Mucosa of stomach (tissue), 1 donor: ENCODE measurements around the gene NDUFA3.

ENCODE experiments used
- H3K27me3 ChIP-seq: one replicate; pipeline ENCODE4 v1.7.0; 2013; ENCODE audit warnings: mild to moderate bottlenecking, low read length; ENCODE audit not compliant: control insufficient read depth, insufficient read depth
- H3K36me3 ChIP-seq: one replicate; pipeline ENCODE4 v1.7.0; 2013; ENCODE audit warnings: low read length; ENCODE audit not compliant: control insufficient read depth, insufficient read depth
- H3K4me1 ChIP-seq: one replicate; pipeline ENCODE4 v1.7.0; 2013; ENCODE audit warnings: mild to moderate bottlenecking, low read length; ENCODE audit not compliant: control insufficient read depth, insufficient read depth
- H3K4me3 ChIP-seq: one replicate; pipeline ENCODE4 v1.7.0; 2013; ENCODE audit warnings: low read length
- H3K9ac ChIP-seq: one replicate; pipeline ENCODE4 v1.7.0; 2013; ENCODE audit warnings: mild to moderate bottlenecking, low read length, moderate library complexity
- H3K9me3 ChIP-seq: one replicate; pipeline ENCODE4 v1.7.0; 2013; ENCODE audit warnings: mild to moderate bottlenecking, low read length, moderate library complexity; ENCODE audit not compliant: control insufficient read depth
- donor health status: Pancreatic carcinoma.

Gene NDUFA3

DNA sequence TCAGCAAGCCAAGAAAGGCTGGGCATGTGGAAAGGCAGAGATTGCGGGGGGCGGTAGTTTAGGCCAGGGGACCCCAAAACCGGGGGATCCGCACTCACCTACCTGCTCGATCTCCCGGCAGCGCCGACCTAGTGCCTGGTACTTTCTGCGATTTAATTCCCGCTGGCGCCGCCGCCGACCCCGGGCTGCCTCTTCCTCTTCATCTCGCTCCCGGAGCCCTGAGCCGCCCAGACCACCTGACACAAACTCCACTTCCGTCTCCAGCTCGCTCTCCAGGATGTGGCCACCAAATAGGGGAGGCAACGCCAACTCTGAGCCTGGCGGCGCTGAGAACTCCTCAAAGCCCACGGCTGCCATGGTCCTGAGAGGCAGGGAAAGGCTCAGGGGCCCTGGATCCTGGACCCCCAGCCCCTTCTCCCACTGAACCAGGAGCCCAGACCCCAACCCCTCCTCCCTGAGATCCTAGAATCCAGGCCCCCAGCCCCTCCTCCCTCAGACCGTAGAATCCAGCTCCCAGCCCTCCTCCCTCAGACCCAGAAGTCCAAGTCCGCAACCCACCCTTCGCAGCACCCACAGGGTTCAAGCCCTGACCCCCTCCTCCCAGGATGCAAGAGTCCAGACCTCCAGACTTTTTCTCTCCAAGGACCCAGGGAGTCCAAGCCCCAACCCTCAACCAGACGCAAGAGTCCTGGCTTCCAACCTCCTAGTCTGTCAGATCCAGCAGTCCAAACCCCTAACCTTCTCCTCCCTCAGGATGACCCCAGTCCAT, 11.9 kb downstream of the NDUFA3 start:
- Histone ChIP-seq H3K27me3 (no peaks in the 10 kb centered on the region), H3K9me3 (no peaks in the 10 kb centered on the region), H3K36me3 (no peaks in the 10 kb centered on the region), H3K4me1 (peaks cover 9% of the 10 kb centered on the region), H3K9ac (peak overlapping the region; percentile 94), H3K4me3 (peak overlapping the region; percentile 100)

DNA sequence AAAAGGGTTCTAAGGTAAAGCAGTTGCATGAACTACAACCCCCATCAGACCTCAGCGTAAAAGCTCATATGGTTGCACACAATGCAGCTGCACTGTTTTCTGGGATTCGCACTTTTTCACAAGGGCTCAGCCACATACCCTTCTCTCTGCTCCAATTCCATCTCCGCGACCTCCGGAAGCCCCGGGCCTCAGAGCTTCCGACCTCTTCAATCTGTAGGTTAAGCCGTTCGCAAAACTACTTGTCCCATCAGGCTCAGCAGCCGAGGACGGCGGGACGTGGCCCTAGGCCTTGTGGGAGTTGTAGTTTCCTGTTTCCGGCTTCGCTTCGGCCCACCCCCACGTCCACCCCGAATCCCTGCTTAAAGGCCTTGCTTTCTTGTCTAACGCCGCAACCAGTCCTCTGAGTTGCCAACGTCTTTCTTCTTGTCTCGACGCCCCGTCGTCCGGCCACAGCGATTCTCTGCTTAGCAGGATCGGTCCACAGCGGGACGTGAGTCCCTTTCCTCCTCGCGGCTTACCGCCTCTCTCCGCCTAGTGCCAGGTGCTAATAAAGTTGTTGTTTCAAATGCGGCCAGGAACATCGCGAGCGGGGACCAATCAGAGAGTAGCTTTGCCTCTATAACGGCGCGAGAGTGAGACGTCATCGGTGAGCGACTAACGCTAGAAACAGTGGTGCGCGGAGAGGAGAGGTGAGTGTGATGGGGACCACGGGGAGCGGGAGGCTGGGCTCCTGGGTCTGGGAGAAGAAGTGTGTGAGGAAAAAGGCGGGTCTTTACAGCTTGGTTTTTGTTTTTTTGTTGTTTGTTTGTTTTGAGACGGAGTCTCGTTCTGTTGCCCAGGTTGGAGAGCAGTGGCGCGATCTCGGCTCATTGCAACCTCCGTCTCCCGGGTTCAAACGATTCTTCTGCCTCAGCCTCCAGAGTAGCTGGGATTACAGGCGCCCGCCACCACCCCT, 12.7 kb downstream of the NDUFA3 start, which contains the start of the genes PRPF31 and TFPT:
PRPF31 (plus strand) TSS at position 646 of the 955 bp plus-strand sequence. CDS start 2,525 bp downstream, outside the sequence.
TFPT (minus strand) TSS at position 549 of the 955 bp plus-strand sequence; CDS start at position 161, 388 bp downstream.
- Histone ChIP-seq H3K4me1 (peaks cover 9% of the 10 kb centered on the region), H3K4me3 (peak within 1 kb of the TSS; percentile 100), H3K9ac (peak within 1 kb of the TSS; percentile 94), H3K27me3 (no peaks in the 10 kb centered on the region), H3K9me3 (no peaks in the 10 kb centered on the region), H3K36me3 (no peaks in the 10 kb centered on the region)

GRCh38 chr19:54121259-54121658, 18.6 kb downstream of the NDUFA3 start:
- Histone ChIP-seq H3K4me1 (no peaks in the 10 kb centered on the region), H3K36me3 (no peaks in the 10 kb centered on the region), H3K4me3 (no peak overlapping the region), H3K27me3 (no peaks in the 10 kb centered on the region), H3K9ac (no peak overlapping the region), H3K9me3 (no peaks in the 10 kb centered on the region)

DNA sequence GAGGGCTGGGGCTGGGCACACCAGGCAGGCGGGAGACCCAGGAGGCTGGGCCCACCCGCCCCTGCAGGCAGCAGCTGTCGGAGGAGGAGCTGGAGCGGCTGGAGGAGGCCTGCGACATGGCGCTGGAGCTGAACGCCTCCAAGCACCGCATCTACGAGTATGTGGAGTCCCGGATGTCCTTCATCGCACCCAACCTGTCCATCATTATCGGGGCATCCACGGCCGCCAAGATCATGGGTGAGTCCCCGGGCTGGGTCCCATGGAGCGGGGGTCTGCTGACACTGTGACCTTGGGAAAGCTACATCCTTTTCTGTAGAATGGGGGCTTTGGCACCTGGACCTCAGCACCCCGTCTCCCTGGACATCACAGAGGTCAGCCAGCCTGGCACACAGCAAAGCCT, 21.0 kb downstream of the NDUFA3 start:
- no peaks in the 10 kb centered on the region for H3K4me1 ChIP-seq

DNA sequence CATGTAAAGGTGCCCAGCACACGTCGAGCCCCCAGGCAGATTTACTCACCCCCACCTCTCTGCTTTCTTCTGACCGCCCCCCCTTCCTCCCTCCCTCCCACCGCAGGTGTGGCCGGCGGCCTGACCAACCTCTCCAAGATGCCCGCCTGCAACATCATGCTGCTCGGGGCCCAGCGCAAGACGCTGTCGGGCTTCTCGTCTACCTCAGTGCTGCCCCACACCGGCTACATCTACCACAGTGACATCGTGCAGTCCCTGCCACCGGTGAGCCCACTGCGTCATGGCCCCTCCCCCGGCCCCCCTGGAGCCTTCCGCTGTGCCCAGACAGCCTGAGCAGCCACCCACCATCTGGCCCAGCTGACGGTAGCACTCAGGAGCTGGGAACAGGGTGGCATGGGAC, 21.7 kb downstream of the NDUFA3 start:
- no peaks in the 10 kb centered on the region for H3K27me3 ChIP-seq
- no peak overlapping the region for H3K9ac ChIP-seq
- no peak overlapping the region for H3K4me3 ChIP-seq
- H3K9me3 ChIP-seq, result no peaks in the 10 kb centered on the region
- no peaks in the 10 kb centered on the region for H3K4me1 ChIP-seq
- no peaks in the 10 kb centered on the region for H3K36me3 ChIP-seq

More for the DNA sequence above, 21.0 kb downstream of the NDUFA3 start:
- Histone ChIP-seq H3K9ac (no peak overlapping the region), H3K4me3 (no peak overlapping the region), H3K36me3 (no peaks in the 10 kb centered on the region), H3K27me3 (no peaks in the 10 kb centered on the region), H3K9me3 (no peaks in the 10 kb centered on the region)

DNA sequence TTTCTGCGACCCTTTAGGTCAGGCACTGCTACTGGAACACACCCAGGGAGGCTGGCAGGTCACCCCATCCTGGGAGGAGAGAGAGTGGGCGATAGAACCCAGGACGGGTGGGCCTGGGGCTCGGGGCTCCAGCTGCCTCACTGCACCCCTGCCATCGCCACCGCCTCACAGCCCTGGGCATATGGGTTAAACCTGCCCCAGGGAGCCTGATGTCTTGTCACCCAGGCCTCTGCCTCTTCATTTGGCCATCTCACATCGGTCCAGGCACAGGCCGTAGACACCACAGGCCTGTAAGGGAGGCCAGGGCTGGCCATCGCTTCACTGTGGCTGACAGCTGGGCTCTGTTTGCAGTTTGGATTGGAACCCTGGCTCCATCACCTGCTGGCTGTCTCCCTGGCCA, 23.1 kb downstream of the NDUFA3 start:
- Histone ChIP-seq H3K9me3 (no peaks in the 10 kb centered on the region), H3K36me3 (no peaks in the 10 kb centered on the region), H3K9ac (no peak overlapping the region), H3K4me3 (no peak overlapping the region), H3K27me3 (no peaks in the 10 kb centered on the region), H3K4me1 (no peaks in the 10 kb centered on the region)

GRCh38 chr19:54127688-54128440, 25.2 kb downstream of the NDUFA3 start:
- Histone ChIP-seq H3K9me3 (no peaks in the 10 kb centered on the region), H3K4me1 (no peaks in the 10 kb centered on the region), H3K36me3 (no peaks in the 10 kb centered on the region), H3K9ac (no peak overlapping the region), H3K27me3 (no peaks in the 10 kb centered on the region), H3K4me3 (no peak overlapping the region)

- H3K36me3 ChIP-seq, result no peaks in the 10 kb centered on the region
These were observed 25.7 kb downstream of the NDUFA3 start for GRCh38 chr19:54128441-54128725.

DNA sequence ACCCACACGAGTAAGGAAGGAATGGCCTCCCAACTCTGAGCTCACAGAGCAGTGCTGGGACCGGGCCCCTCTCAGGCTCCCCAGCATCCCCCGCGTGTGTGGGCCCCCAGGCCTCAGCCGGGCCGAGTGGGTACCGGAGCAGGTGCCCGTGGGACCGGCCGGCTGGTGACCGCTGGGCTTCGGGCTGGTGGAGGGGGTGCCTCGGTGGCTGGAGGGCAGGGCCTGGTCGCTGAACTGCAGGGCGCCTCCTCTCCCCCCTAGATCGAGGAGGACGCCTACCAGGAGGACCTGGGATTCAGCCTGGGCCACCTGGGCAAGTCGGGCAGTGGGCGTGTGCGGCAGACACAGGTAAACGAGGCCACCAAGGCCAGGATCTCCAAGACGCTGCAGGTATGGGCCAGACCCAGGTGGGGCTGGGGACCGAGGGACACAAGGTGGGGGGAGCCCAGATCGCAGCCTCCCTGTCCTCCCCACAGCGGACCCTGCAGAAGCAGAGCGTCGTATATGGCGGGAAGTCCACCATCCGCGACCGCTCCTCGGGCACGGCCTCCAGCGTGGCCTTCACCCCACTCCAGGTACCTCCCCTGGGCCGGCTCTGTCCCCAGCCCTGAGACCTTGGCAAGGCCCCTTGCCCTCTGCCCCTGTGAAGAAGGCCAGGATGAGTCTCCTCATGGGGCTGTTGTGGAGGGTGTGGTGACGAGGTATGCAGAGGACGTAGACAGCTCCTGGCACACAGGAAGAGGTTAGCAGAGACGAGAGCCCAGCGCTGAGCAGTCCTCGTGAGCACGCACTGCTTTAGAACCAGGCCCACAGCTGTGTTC, 26.4 kb downstream of the NDUFA3 start:
- no peaks in the 10 kb centered on the region for H3K4me1 ChIP-seq
- no peaks in the 10 kb centered on the region for H3K9me3 ChIP-seq
- no peaks in the 10 kb centered on the region for H3K36me3 ChIP-seq
- H3K4me3 ChIP-seq, result no peak overlapping the region
- H3K9ac ChIP-seq, result no peak overlapping the region
- peaks cover 5% of the 10 kb centered on the region for H3K27me3 ChIP-seq

More at GRCh38 chr19:54128441-54128725, 25.7 kb downstream of the NDUFA3 start:
- Histone ChIP-seq H3K9me3 (no peaks in the 10 kb centered on the region), H3K4me3 (no peak overlapping the region), H3K27me3 (no peaks in the 10 kb centered on the region), H3K4me1 (no peaks in the 10 kb centered on the region), H3K9ac (no peak overlapping the region)

GRCh38 chr19:54129617-54129996, 27.0 kb downstream of the NDUFA3 start:
- Histone ChIP-seq H3K4me3 (no peak overlapping the region), H3K9ac (no peak overlapping the region), H3K4me1 (no peaks in the 10 kb centered on the region), H3K27me3 (peaks cover 5% of the 10 kb centered on the region), H3K9me3 (no peaks in the 10 kb centered on the region), H3K36me3 (no peaks in the 10 kb centered on the region)

DNA sequence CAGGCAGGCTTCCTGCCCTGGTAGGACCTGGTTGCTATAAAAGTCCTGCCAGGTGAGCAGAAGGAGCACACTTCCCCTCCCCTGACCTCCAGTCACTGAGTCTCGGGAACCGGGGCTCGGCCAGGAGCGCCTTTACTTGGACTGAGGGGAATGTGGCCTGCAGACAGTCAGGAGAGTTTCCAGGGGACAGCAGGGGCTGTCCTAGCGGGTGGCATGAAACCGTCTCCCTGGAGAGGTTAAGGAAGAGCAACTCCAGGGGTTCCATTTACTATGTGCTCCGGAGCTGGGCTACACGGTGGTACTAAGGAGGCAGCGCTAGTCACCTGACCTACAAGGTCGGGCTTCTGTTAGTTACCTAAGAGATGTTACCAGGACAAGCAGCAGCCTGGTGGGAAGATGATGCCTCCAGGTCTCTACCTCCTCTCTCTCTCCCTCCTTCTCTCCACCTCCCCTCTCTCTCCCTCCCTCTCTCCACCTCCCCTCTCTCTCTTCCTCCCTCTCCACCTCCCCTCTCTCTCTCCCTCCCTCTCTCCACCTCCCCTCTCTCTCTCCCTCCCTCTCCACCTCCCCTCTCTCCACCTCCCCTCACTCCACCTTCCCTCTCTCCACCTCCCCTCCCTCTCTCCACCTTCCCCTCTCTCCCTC, 30.8 kb downstream of the NDUFA3 start:
- Histone ChIP-seq H3K36me3 (no peaks in the 10 kb centered on the region), H3K4me3 (no peak overlapping the region), H3K27me3 (peaks cover 5% of the 10 kb centered on the region), H3K9ac (no peak overlapping the region), H3K4me1 (peaks cover 7% of the 10 kb centered on the region), H3K9me3 (no peaks in the 10 kb centered on the region)
